HCT116 (cell line): ENCODE measurements around the gene SGMS2. TPM values are rescaled to one million over a fixed set of nuclear protein-coding genes. Genes with fewer than 3 reads are reported as not detected.

Source experiments
- ATAC-seq: fragments of 200-7000 bp; cut with Tn5 transposase; 2 replicates; pipeline ENCODE4 v1.9.1; 2020; ENCODE audit warnings: mild to moderate bottlenecking, moderate library complexity
- BruUV-seq: library from RNA; stranded (reverse); fragments of 400-500 nt; replicated peaks from 2 replicates; lab custom pipeline; 2021; lab: Mats Ljungman, UMichigan
- CTCF ChIA-PET: fragments of 300-600 bp; sonication (Branson Sonifier 250); formaldehyde crosslinking; loops from one replicate; lab custom pipeline; 2021; ENCODE audit warnings: antibody characterized with exemption; lab: Charles Lee
- POLR2A ChIA-PET: fragments of 300-600, 350-600 bp; sonication (Branson Sonifier 250); formaldehyde crosslinking; loops from one replicate; lab custom pipeline; 2021; ENCODE audit warnings: antibody characterized with exemption; lab: Charles Lee
- RAD21 ChIA-PET, 2 experiments: fragments of 300-600 bp; sonication (Branson Sonifier 250); formaldehyde crosslinking; loops; one replicate each; lab custom pipeline; 2023; ENCODE audit warnings: low total read pairs in 2 of 2; ENCODE audit not compliant: uncharacterized antibody in 2 of 2, unreplicated experiment in 2 of 2, low non-redundant PET in 1 of 2; lab: Charles Lee
- DNase-seq: peaks from one replicate; pipeline ENCODE4 v3.0.0-alpha.2; 2010; ENCODE audit warnings: low read depth, low spot score
- H2AFZ ChIP-seq: fragments of 200-600 bp; shearing (Covaris generic), sonication (generic); 2 replicates; pipeline ENCODE4 v1.6.1; 2017; ENCODE audit warnings: low read depth, mixed run types, mixed read lengths, antibody characterized with exemption, low read length; ENCODE audit not compliant: poor library complexity, severe bottlenecking
- H3K27ac ChIP-seq: 2 replicates; pipeline ENCODE4 v1.5.1; 2012; ENCODE audit warnings: low read depth, low read length
- H3K27me3 ChIP-seq: fragments of 200-600 bp; sonication (generic); 2 replicates; pipeline ENCODE4 v1.6.1; 2016; ENCODE audit warnings: mixed run types, low read length, mixed read lengths; ENCODE audit not compliant: insufficient read depth
- H3K36me3 ChIP-seq, 2 experiments: fragments of 200-500 bp in 1 of 2; fragments of 200-600 bp in 1 of 2; sonication (Bioruptor generic) in 1 of 2; sonication (generic) in 1 of 2; 2 replicates each; pipeline versions ENCODE4 v1.5.1 to v1.6.1; 2014 to 2016; ENCODE audit warnings: low read length in 2 of 2, inconsistent platforms in 1 of 2, mixed read lengths in 1 of 2, mixed run types in 1 of 2; ENCODE audit not compliant: insufficient read depth in 2 of 2, control insufficient read depth in 1 of 2
- H3K4me1 ChIP-seq, 2 experiments: fragments of 200-600 bp in 1 of 2; sonication (generic) in 1 of 2; 2 replicates each; pipeline versions ENCODE4 v1.5.1 to v1.6.1; 2012 to 2017; ENCODE audit warnings: low read length in 2 of 2, inconsistent platforms in 1 of 2, mild to moderate bottlenecking in 1 of 2, mixed read lengths in 1 of 2, mixed run types in 1 of 2, moderate library complexity in 1 of 2; ENCODE audit not compliant: insufficient read depth in 2 of 2, control insufficient read depth in 1 of 2
- H3K4me2 ChIP-seq: fragments of 200-600 bp; sonication (generic); 2 replicates; pipeline ENCODE4 v1.6.1; 2017; ENCODE audit warnings: mixed run types, low read length, mixed read lengths
- H3K4me3 ChIP-seq, 2 experiments: fragments of 200-600 bp in 1 of 2; sonication (generic) in 1 of 2; replicated peaks in 1 of 2; 2 replicates each; pipeline ENCODE4 v1.5.1; 2011 to 2016; ENCODE audit warnings: low read length in 2 of 2, control low read depth in 1 of 2, low read depth in 1 of 2, mild to moderate bottlenecking in 1 of 2, mixed read lengths in 1 of 2, mixed run types in 1 of 2
- H3K79me2 ChIP-seq: fragments of 200-600 bp; sonication (generic); 2 replicates; pipeline ENCODE4 v1.6.1; 2017; ENCODE audit warnings: mild to moderate bottlenecking, mixed run types, low read length, moderate library complexity, mixed read lengths; ENCODE audit not compliant: insufficient read depth
- H3K9ac ChIP-seq: fragments of 200-600 bp; sonication (generic); 2 replicates; pipeline ENCODE4 v1.6.1; 2016; ENCODE audit warnings: low read length, mixed read lengths
- H3K9me2 ChIP-seq: fragments of 200-600 bp; sonication (generic), shearing (Covaris generic); 2 replicates; pipeline ENCODE4 v1.6.1; 2017; ENCODE audit warnings: mixed run types, mild to moderate bottlenecking, moderate library complexity; ENCODE audit not compliant: insufficient read depth
- H3K9me3 ChIP-seq, 2 experiments: fragments of 200-500 bp in 1 of 2; fragments of 200-600 bp in 1 of 2; sonication (Bioruptor generic) in 1 of 2; sonication (generic) in 1 of 2; 2 replicates each; pipeline ENCODE4 v1.6.1; 2014 to 2017; ENCODE audit warnings: low read length in 2 of 2, mixed read lengths in 2 of 2, inconsistent platforms in 1 of 2, low read depth in 1 of 2, mild to moderate bottlenecking in 1 of 2, mixed run types in 1 of 2, moderate library complexity in 1 of 2; ENCODE audit not compliant: control insufficient read depth in 1 of 2, insufficient read depth in 1 of 2
- H4K20me1 ChIP-seq: fragments of 200-600 bp; sonication (generic), shearing (Covaris generic); 2 replicates; pipeline ENCODE4 v1.6.1; 2017; ENCODE audit warnings: mixed run types, mild to moderate bottlenecking, moderate library complexity; ENCODE audit not compliant: insufficient read depth
- CEBPB ChIP-seq: IDR thresholded peaks from 2 replicates; pipeline ENCODE4 v1.6.1; 2012; ENCODE audit warnings: low read depth
- ELF1 ChIP-seq: IDR thresholded peaks from 2 replicates; pipeline ENCODE4 v1.6.1; 2012; ENCODE audit warnings: low read depth, borderline replicate concordance
- EZH2phosphoT487 ChIP-seq: fragments of 200-600 bp; IDR thresholded peaks from 2 replicates; pipeline ENCODE4 v1.6.1; 2018; ENCODE audit warnings: antibody characterized with exemption, borderline replicate concordance
- FOSL1 ChIP-seq: IDR thresholded peaks from 2 replicates; pipeline ENCODE4 v1.6.1; 2012; ENCODE audit warnings: low read depth
- MAX ChIP-seq: IDR thresholded peaks from 2 replicates; pipeline ENCODE4 v1.6.1; 2012
- POLR2A ChIP-seq: IDR thresholded peaks from 2 replicates; pipeline ENCODE4 v1.7.0; 2011; ENCODE audit warnings: borderline replicate concordance; ENCODE audit not compliant: insufficient read depth, insufficient read length; ENCODE audit errors: extremely low read depth
- RAD21 ChIP-seq: IDR thresholded peaks from 2 replicates; pipeline ENCODE4 v1.6.1; 2012; ENCODE audit warnings: low read depth, mild to moderate bottlenecking
- SIN3A ChIP-seq: IDR thresholded peaks from 2 replicates; pipeline ENCODE4 v1.6.1; 2012; ENCODE audit warnings: low read depth
- SP1 ChIP-seq: IDR thresholded peaks from 2 replicates; pipeline ENCODE4 v1.6.1; 2012; ENCODE audit warnings: low read depth
- SRF ChIP-seq: IDR thresholded peaks from 2 replicates; pipeline ENCODE4 v1.6.1; 2012; ENCODE audit warnings: low read depth
- TCF7L2 ChIP-seq: IDR thresholded peaks from 2 replicates; pipeline ENCODE4 v1.7.0; 2011; ENCODE audit warnings: borderline replicate concordance, inconsistent platforms; ENCODE audit not compliant: insufficient read depth, insufficient read length; ENCODE audit errors: extremely low read depth
- ZFX ChIP-seq: fragments of 450-650 bp; IDR thresholded peaks from 2 replicates; pipeline ENCODE4 v1.6.1; 2017
- intact Hi-C: fragments of 100-400 bp; cut with micrococcal nuclease; formaldehyde crosslinking; loops from 2 replicates; pipeline ENCODE4 v1.10.0; 2022
- total RNA-seq: library from RNA; stranded (reverse); gene quantifications from one replicate; pipeline ENCODE4 v1.2.1, GENCODE V29; 2021; ENCODE audit not compliant: unreplicated experiment
- TF ChIP-seq, protein P1 (sequence below): IDR thresholded peaks from 2 replicates; pipeline ENCODE4 v1.6.1; 2012; ENCODE audit warnings: low read depth

SGMS2 gene
- total RNA-seq, 1 experiment from 2014 or later = 36.6 TPM

- CTCF ChIA-PET = no interaction called here
- no peaks in the 10 kb centered on the region for H3K4me1 ChIP-seq
- intact Hi-C loops = no loop called here
- H3K27ac ChIP-seq = no peak overlapping the region
- no peak for TF ChIP-seq SIN3A
- no peak for TF ChIP-seq SRF
- no peak for TF ChIP-seq SP1
- TF ChIP-seq, protein P1, sequence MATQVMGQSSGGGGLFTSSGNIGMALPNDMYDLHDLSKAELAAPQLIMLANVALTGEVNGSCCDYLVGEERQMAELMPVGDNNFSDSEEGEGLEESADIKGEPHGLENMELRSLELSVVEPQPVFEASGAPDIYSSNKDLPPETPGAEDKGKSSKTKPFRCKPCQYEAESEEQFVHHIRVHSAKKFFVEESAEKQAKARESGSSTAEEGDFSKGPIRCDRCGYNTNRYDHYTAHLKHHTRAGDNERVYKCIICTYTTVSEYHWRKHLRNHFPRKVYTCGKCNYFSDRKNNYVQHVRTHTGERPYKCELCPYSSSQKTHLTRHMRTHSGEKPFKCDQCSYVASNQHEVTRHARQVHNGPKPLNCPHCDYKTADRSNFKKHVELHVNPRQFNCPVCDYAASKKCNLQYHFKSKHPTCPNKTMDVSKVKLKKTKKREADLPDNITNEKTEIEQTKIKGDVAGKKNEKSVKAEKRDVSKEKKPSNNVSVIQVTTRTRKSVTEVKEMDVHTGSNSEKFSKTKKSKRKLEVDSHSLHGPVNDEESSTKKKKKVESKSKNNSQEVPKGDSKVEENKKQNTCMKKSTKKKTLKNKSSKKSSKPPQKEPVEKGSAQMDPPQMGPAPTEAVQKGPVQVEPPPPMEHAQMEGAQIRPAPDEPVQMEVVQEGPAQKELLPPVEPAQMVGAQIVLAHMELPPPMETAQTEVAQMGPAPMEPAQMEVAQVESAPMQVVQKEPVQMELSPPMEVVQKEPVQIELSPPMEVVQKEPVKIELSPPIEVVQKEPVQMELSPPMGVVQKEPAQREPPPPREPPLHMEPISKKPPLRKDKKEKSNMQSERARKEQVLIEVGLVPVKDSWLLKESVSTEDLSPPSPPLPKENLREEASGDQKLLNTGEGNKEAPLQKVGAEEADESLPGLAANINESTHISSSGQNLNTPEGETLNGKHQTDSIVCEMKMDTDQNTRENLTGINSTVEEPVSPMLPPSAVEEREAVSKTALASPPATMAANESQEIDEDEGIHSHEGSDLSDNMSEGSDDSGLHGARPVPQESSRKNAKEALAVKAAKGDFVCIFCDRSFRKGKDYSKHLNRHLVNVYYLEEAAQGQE = no peak
- TF ChIP-seq ZFX = no peak
- TF ChIP-seq MAX = no peak
- TF ChIP-seq CEBPB = no peak
- no peak for TF ChIP-seq RAD21
- no peak for TF ChIP-seq EZH2phosphoT487
- TF ChIP-seq ELF1 = no peak
- no peak for TF ChIP-seq TCF7L2
- TF ChIP-seq FOSL1 = no peak
- TF ChIP-seq POLR2A = no peak
- no peak overlapping the region for H3K9ac ChIP-seq
- H3K9me2 ChIP-seq = no peaks in the 10 kb centered on the region
- no peaks in the 10 kb centered on the region for H3K36me3 ChIP-seq
- H3K4me2 ChIP-seq = no peak overlapping the region
- H3K9me3 ChIP-seq = peaks cover 0 to 10% of the 10 kb centered on the region in 2 experiments; a peak in 1 of 4 replicates
- no TSS peak for BruUV-seq
- POLR2A ChIA-PET = no interaction called here
- no peaks in the 10 kb centered on the region for H4K20me1 ChIP-seq
- no peak for ATAC-seq
- H3K27me3 ChIP-seq = no peaks in the 10 kb centered on the region
- no peak overlapping the region for H3K4me3 ChIP-seq
- H3K79me2 ChIP-seq = no peaks in the 10 kb centered on the region
- RAD21 ChIA-PET = no interaction called here
- no peak overlapping the region for H2AFZ ChIP-seq
- DNase-seq = no peak
Observed at GRCh38 chr4:107778784-107779530, 45.8 kb upstream of the SGMS2 start.
